ENCODE measurements around the gene GCNT2.
"Not testable (repeated sequence)": the region's sequence is repeated elsewhere in the genome, so short reads cannot be mapped to it uniquely, and the experiment has no call there.

GCNT2 gene

GRCh38 chr6:10514049-10514780, 6.9 kb upstream of the GCNT2 start:
- DNase-seq (ENCODE audit: low read depth in 2 of 2) = no peak

- no peak for DNase-seq (ENCODE audit: low read depth in 2 of 2)
Measured at GRCh38 chr6:10516953-10517352, 4.2 kb upstream of the GCNT2 start.

- DNase-seq (ENCODE audit: low read depth in 2 of 2) = no peak
Measured at GRCh38 chr6:10518557-10519407, 2.4 kb upstream of the GCNT2 start.

- not testable (repeated sequence) for DNase-seq (ENCODE audit: low read depth in 2 of 2)
Measured at GRCh38 chr6:10519408-10519697, 1.8 kb upstream of the GCNT2 start.

- DNase-seq (ENCODE audit: low read depth in 2 of 2) = no peak
Measured at GRCh38 chr6:10520468-10520867, 683 bp upstream of the GCNT2 start.

- no peak for DNase-seq (ENCODE audit: low read depth in 2 of 2)
Measured at GRCh38 chr6:10522929-10523573, 1.9 kb downstream of the GCNT2 start.

GRCh38 chr6:10526156-10526555, 5.0 kb downstream of the GCNT2 start:
- no peak for DNase-seq (ENCODE audit: low read depth in 2 of 2)

- no peak for DNase-seq (ENCODE audit: low read depth in 2 of 2)
Measured at GRCh38 chr6:10528158-10528981, 7.2 kb downstream of the GCNT2 start.

GRCh38 chr6:10529231-10529801, 8.2 kb downstream of the GCNT2 start:
- no peak for DNase-seq (ENCODE audit: low read depth in 2 of 2)

GRCh38 chr6:10529828-10530374, 8.8 kb downstream of the GCNT2 start:
- not testable (repeated sequence) for DNase-seq (ENCODE audit: low read depth in 2 of 2)

GRCh38 chr6:10531503-10531902, 10.4 kb downstream of the GCNT2 start:
- DNase-seq (ENCODE audit: low read depth in 2 of 2) = no peak

- no peak for DNase-seq (ENCODE audit: low read depth in 2 of 2)
Measured at GRCh38 chr6:10531942-10532341, 10.8 kb downstream of the GCNT2 start.

GRCh38 chr6:10532392-10532791, 11.2 kb downstream of the GCNT2 start:
- DNase-seq (ENCODE audit: low read depth in 2 of 2) = no peak

- DNase-seq (ENCODE audit: low read depth in 2 of 2) = no peak
Measured at GRCh38 chr6:10534419-10534762, 13.2 kb downstream of the GCNT2 start.

GRCh38 chr6:10535193-10535592, 14.0 kb downstream of the GCNT2 start:
- no peak for DNase-seq (ENCODE audit: low read depth in 2 of 2)

- no peak for DNase-seq (ENCODE audit: low read depth in 2 of 2)
Measured at GRCh38 chr6:10537726-10538125, 16.6 kb downstream of the GCNT2 start.

- DNase-seq (ENCODE audit: low read depth in 2 of 2) = no peak
Measured at GRCh38 chr6:10540073-10540746, 19.1 kb downstream of the GCNT2 start.

- no peak for DNase-seq (ENCODE audit: low read depth in 2 of 2)
Measured at GRCh38 chr6:10541591-10541990, 20.4 kb downstream of the GCNT2 start.

- no peak for DNase-seq (ENCODE audit: low read depth in 2 of 2)
Measured at GRCh38 chr6:10542213-10542612, 21.1 kb downstream of the GCNT2 start.

- no peak for DNase-seq (ENCODE audit: low read depth in 2 of 2)
Measured at GRCh38 chr6:10543488-10543887, 22.3 kb downstream of the GCNT2 start.

- no peak for DNase-seq (ENCODE audit: low read depth in 2 of 2)
Measured at GRCh38 chr6:10545482-10545881, 24.3 kb downstream of the GCNT2 start.

Data from fibroblast of skin of left quadriceps (primary cell).